Activated CD4-positive, alpha-beta T cell treated with anti-CD3 and anti-CD28 coated beads for 36 hours (primary cell): ENCODE measurements around the gene GGN. TPM values are rescaled to one million over a fixed set of nuclear protein-coding genes. Genes with fewer than 3 reads are reported as not detected.

Source experiments
- ATAC-seq: fragments of 200-7000 bp; cut with Tn5 transposase; one replicate; pipeline ENCODE4 v1.10.0; 2021; ENCODE audit warnings: mild to moderate bottlenecking, moderate library complexity
- CTCF ChIA-PET: fragments of 350-600 bp; sonication (Branson Sonifier 250); formaldehyde crosslinking; loops from one replicate; lab custom pipeline; 2021; ENCODE audit warnings: antibody characterized with exemption; lab: Charles Lee
- POLR2A ChIA-PET: fragments of 350-600 bp; sonication (Branson Sonifier 250); formaldehyde crosslinking; loops from one replicate; lab custom pipeline; 2021; ENCODE audit warnings: antibody characterized with exemption, inconsistent platforms; lab: Charles Lee
- DNase-seq: peaks from one replicate; pipeline ENCODE4 v3.0.0-alpha.2; 2020
- H3K27ac Mint-ChIP-seq: one replicate; pipeline ENCODE4 v1.8.0; 2021; ENCODE audit warnings: mixed read lengths
- H3K27me3 Mint-ChIP-seq: one replicate; pipeline ENCODE4 v1.8.0; 2021; ENCODE audit warnings: mixed read lengths
- H3K36me3 Mint-ChIP-seq: one replicate; pipeline ENCODE4 v1.8.0; 2021; ENCODE audit warnings: low read depth, mixed read lengths
- H3K4me1 Mint-ChIP-seq: one replicate; pipeline ENCODE4 v1.8.0; 2021; ENCODE audit warnings: mixed read lengths
- H3K4me3 Mint-ChIP-seq: one replicate; pipeline ENCODE4 v1.8.0; 2021; ENCODE audit warnings: mild to moderate bottlenecking, moderate library complexity, mixed read lengths
- H3K9me3 Mint-ChIP-seq: one replicate; pipeline ENCODE4 v1.8.0; 2021; ENCODE audit warnings: low read depth, mixed read lengths
- intact Hi-C, 2 experiments: fragments of 100-400 bp; cut with DNase I in 1 of 2; cut with micrococcal nuclease in 1 of 2; formaldehyde crosslinking; loops; one replicate each; pipeline versions ENCODE4 v1.14.2 to v1.15.1; 2022 to 2024; cut with DNase I, micrococcal nuclease
- total RNA-seq, 2 experiments: library from RNA; stranded (reverse); gene quantifications; one replicate each; pipeline ENCODE4 v1.2.3, GENCODE V29; 2021

Gene GGN
- total RNA-seq, 2 experiments from 2014 or later: 0.30 to 0.51 TPM

- Mint-ChIP-seq H3K27ac (peak overlapping the region; percentile 55), H3K27me3 (peaks cover 22% of the 10 kb centered on the region), H3K4me1 (peaks cover 9% of the 10 kb centered on the region), H3K4me3 (peak overlapping the region; percentile 76), H3K9me3 (no peaks in the 10 kb centered on the region), H3K36me3 (no peaks in the 10 kb centered on the region)
- ChIA-PET CTCF (interaction anchor here (0.5 to 1.4 kb wide), 3 partner anchors 12 to 468 kb away, joined by 3 to 7 read pairs (median 5); partner anchors contain the start of gene PSMD8), POLR2A (interaction anchor here (1.0 kb wide), 1 partner anchor 12 kb away, joined by 7 read pairs; the partner anchor contains the start of gene PSMD8)
- peak; percentile 81 for ATAC-seq
- DNase-seq: peak; percentile 94
- intact Hi-C loops: loop anchor here (1.0 to 2.0 kb wide), 6 partner anchors 12 to 98 kb away; partner anchors contain the start of genes PSMD8 (in 1 of the 2), SPINT2 (in 1 of the 2) and YIF1B (in 1 of the 2)
Observed at GRCh38 chr19:38362076-38362945, 25.5 kb downstream of the GGN start.

GRCh38 chr19:38361633-38362075 lies 26.2 kb downstream of the GGN start:
- CTCF ChIA-PET: interaction anchor here (0.7 to 1.5 kb wide), 3 partner anchors 12 to 127 kb away, joined by 3 to 7 read pairs (median 3); partner anchors contain the start of genes PPP1R14A and PSMD8
- Mint-ChIP-seq H3K4me3 (peak overlapping the region; percentile 76), H3K27ac (no peak overlapping the region), H3K27me3 (peaks cover 22% of the 10 kb centered on the region), H3K36me3 (no peaks in the 10 kb centered on the region), H3K9me3 (no peaks in the 10 kb centered on the region), H3K4me1 (peaks cover 9% of the 10 kb centered on the region)
- POLR2A ChIA-PET: interaction anchor here (1.0 kb wide), 1 partner anchor 12 kb away, joined by 7 read pairs; the partner anchor contains the start of gene PSMD8
- DNase-seq: peak; percentile 87
- ATAC-seq: peak; percentile 78
- intact Hi-C loops: loop anchor here (1.0 to 2.0 kb wide), 6 partner anchors 13 to 97 kb away; partner anchors contain the start of genes PSMD8 (in 1 of the 2), SPINT2 (in 1 of the 2) and YIF1B (in 1 of the 2)

- POLR2A ChIA-PET: no interaction called here
Observed at GRCh38 chr19:38360839-38361631, 26.8 kb downstream of the GGN start.

GRCh38 chr19:38360351-38360750 lies 27.5 kb downstream of the GGN start:
- ATAC-seq: no peak
- Mint-ChIP-seq H3K4me3 (no peak overlapping the region), H3K27me3 (peaks cover 17% of the 10 kb centered on the region), H3K4me1 (peaks cover 9% of the 10 kb centered on the region), H3K27ac (no peak overlapping the region), H3K9me3 (no peaks in the 10 kb centered on the region), H3K36me3 (no peaks in the 10 kb centered on the region)
- DNase-seq: no peak
- intact Hi-C loops: no loop called here
- ChIA-PET CTCF (interaction anchor here (0.5 to 1.9 kb wide), 5 partner anchors 41 to 357 kb away, joined by 3 to 9 read pairs (median 3); partner anchors contain the start of genes FAM98C, KCNK6 and PPP1R14A), POLR2A (no interaction called here)

More at GRCh38 chr19:38360839-38361631, 26.8 kb downstream of the GGN start:
- no peak for ATAC-seq
- DNase-seq: no peak
- Mint-ChIP-seq H3K36me3 (no peaks in the 10 kb centered on the region), H3K27ac (no peak overlapping the region), H3K9me3 (no peaks in the 10 kb centered on the region), H3K4me3 (peak overlapping the region; percentile 76), H3K27me3 (peaks cover 19% of the 10 kb centered on the region), H3K4me1 (peaks cover 9% of the 10 kb centered on the region)
- CTCF ChIA-PET: interaction anchor here (0.5 to 1.9 kb wide), 6 partner anchors 13 to 563 kb away, joined by 3 to 9 read pairs (median 3); partner anchors contain the start of genes FAM98C, KCNK6, PPP1R14A and PSMD8
- intact Hi-C loops: no loop called here

GRCh38 chr19:38359242-38360021 lies 28.4 kb downstream of the GGN start:
- no peaks in the 10 kb centered on the region for H3K9me3 Mint-ChIP-seq
- intact Hi-C loops: no loop called here
- peaks cover 17% of the 10 kb centered on the region for H3K27me3 Mint-ChIP-seq
- ChIA-PET POLR2A (no interaction called here), CTCF (interaction anchor here (1.3 to 1.9 kb wide), 2 partner anchors 44 to 276 kb away, joined by 3 to 9 read pairs; partner anchors contain the start of gene FAM98C)
- no peak overlapping the region for H3K4me3 Mint-ChIP-seq
- H3K36me3 Mint-ChIP-seq: no peaks in the 10 kb centered on the region
- DNase-seq (no peak), ATAC-seq (no peak)
- H3K4me1 Mint-ChIP-seq: peaks cover 9% of the 10 kb centered on the region
- no peak overlapping the region for H3K27ac Mint-ChIP-seq

- Mint-ChIP-seq H3K4me1 (peaks cover 6% of the 10 kb centered on the region), H3K4me3 (no peak overlapping the region), H3K36me3 (no peaks in the 10 kb centered on the region), H3K9me3 (no peaks in the 10 kb centered on the region), H3K27me3 (peaks cover 17% of the 10 kb centered on the region), H3K27ac (no peak overlapping the region)
- intact Hi-C loops: no loop called here
- ChIA-PET CTCF (interaction anchor here (0.6 kb wide), 1 partner anchor 134 kb away, joined by 3 read pairs; no protein-coding TSS in a partner anchor), POLR2A (no interaction called here)
- no peak for ATAC-seq
- DNase-seq: no peak
Observed at GRCh38 chr19:38358071-38358470, 29.8 kb downstream of the GGN start.

- no peaks in the 10 kb centered on the region for H3K36me3 Mint-ChIP-seq
- H3K4me3 Mint-ChIP-seq: no peak overlapping the region
- POLR2A ChIA-PET: no interaction called here
- H3K27ac Mint-ChIP-seq: no peak overlapping the region
- H3K9me3 Mint-ChIP-seq: no peaks in the 10 kb centered on the region
- no peak for ATAC-seq
- DNase-seq: no peak
- CTCF ChIA-PET: interaction anchor here (0.7 kb wide), 1 partner anchor 398 kb away, joined by 3 read pairs; no protein-coding TSS in a partner anchor
- H3K27me3 Mint-ChIP-seq: peaks cover 12% of the 10 kb centered on the region
- peaks cover under 1% of the 10 kb centered on the region for H3K4me1 Mint-ChIP-seq
- intact Hi-C loops: no loop called here
Observed at GRCh38 chr19:38355728-38356725, 31.8 kb downstream of the GGN start.

GRCh38 chr19:38352611-38353010 lies 35.2 kb downstream of the GGN start:
- ATAC-seq: no peak
- intact Hi-C loops: no loop called here
- Mint-ChIP-seq H3K36me3 (no peaks in the 10 kb centered on the region), H3K27ac (no peak overlapping the region), H3K4me3 (no peak overlapping the region), H3K9me3 (no peaks in the 10 kb centered on the region), H3K4me1 (no peaks in the 10 kb centered on the region), H3K27me3 (no peaks in the 10 kb centered on the region)
- DNase-seq: no peak
- ChIA-PET POLR2A (interaction anchor here (0.6 kb wide), 1 partner anchor 45 kb away, joined by 3 read pairs; no protein-coding TSS in a partner anchor), CTCF (no interaction called here)

GRCh38 chr19:38351865-38352395 lies 35.9 kb downstream of the GGN start:
- DNase-seq (no peak), ATAC-seq (no peak)
- no peaks in the 10 kb centered on the region for H3K36me3 Mint-ChIP-seq
- ChIA-PET POLR2A (no interaction called here), CTCF (interaction anchor here (0.6 kb wide), 1 partner anchor 19 kb away, joined by 3 read pairs; no protein-coding TSS in a partner anchor)
- intact Hi-C loops: no loop called here
- no peaks in the 10 kb centered on the region for H3K4me1 Mint-ChIP-seq
- no peak overlapping the region for H3K27ac Mint-ChIP-seq
- no peak overlapping the region for H3K4me3 Mint-ChIP-seq
- H3K9me3 Mint-ChIP-seq: no peaks in the 10 kb centered on the region
- H3K27me3 Mint-ChIP-seq: no peaks in the 10 kb centered on the region
